Measurements from ENCODE around the gene MYO18B. TPM values are rescaled to one million over a fixed set of nuclear protein-coding genes. Genes with fewer than 3 reads are reported as not detected.
A peak's percentile ranks its signal among the peaks of the same experiment; 100 is the strongest.
"Not testable (repeated sequence)": the region's sequence is repeated elsewhere in the genome, so short reads cannot be mapped to it uniquely, and the experiment has no call there.

Gene MYO18B
- total RNA-seq, 2 experiments from 2014 or later = 1.6 to 2.1 TPM

DNA sequence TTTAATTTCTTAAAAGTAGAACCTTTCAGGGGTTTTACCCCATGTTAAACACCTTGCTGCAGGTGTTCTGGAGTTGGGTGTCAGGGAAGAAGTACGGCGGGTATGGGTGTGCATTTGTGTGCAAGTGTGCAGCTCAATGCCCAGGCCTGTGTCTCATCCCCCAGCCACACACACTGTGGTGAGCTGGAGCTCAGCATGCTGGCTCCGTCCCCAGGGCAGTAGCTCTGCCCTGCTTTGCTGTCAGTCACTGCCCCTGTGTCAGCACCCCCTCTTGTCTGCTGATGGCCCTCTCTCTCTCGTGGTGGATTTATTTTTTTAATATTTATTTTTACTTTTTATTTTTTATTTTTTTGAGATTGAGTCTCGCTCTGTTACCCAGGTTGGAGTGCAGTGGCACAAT lies 35.8 kb upstream of the MYO18B start:
- Mint-ChIP-seq H3K4me1 (peaks cover 13% of the 10 kb centered on the region), H3K36me3 (peaks cover 6% of the 10 kb centered on the region), H3K9me3 (no peaks in the 10 kb centered on the region), H3K27me3 (no peaks in the 10 kb centered on the region), H3K27ac (no peak overlapping the region), H3K4me3 (no peak overlapping the region)
- DNase-seq = no peak

DNA sequence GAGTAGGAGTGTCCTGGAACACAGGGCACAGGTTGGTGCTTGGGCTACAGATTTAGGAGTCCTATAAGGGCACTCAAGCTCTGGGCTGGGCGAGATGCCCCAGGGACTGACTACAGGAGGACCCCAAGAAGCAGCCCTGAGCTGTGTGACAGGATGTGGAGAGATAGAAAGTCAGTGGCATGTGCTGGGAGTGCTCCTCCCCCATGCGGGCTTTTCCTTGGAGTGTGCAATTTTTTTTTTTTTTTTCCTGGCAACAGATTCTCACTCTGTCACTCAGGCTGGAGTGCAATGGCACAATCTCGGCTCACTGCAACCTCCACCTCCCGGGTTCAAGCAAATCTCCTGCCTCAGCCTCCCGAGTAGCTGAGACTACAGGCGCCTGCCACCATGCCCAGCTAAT lies 33.6 kb upstream of the MYO18B start:
- H3K36me3 Mint-ChIP-seq = peaks cover 13% of the 10 kb centered on the region
- H3K4me1 Mint-ChIP-seq, H3K9me3 Mint-ChIP-seq, DNase-seq, H3K27ac Mint-ChIP-seq, H3K4me3 Mint-ChIP-seq, H3K27me3 Mint-ChIP-seq: not testable (repeated sequence)

DNA sequence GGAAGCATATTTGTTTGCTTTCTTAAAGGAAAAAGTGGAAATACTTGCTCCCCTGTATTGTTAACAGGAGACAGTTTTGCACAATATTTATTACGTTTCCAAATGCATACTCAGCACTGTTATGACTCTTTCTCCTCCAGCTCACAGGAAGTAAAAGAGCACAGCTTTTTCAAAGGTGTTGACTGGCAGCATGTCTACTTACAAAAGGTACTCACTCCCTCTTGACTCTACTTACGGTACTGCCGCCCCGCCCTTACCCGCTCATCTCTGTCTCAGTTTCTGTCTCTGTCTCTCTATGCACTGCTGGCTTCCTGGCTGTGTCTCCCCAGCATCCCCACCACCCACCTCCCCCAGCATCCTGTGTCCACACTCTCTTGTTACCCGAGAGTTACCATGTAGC lies 32.2 kb upstream of the MYO18B start:
- Mint-ChIP-seq H3K9me3 (no peaks in the 10 kb centered on the region), H3K4me1 (peaks cover 4% of the 10 kb centered on the region), H3K27me3 (no peaks in the 10 kb centered on the region), H3K27ac (peak overlapping the region; percentile 16), H3K4me3 (no peak overlapping the region), H3K36me3 (peaks cover 13% of the 10 kb centered on the region)
- DNase-seq = peak; percentile 22

GRCh38 chr22:25710501-25710900 lies 31.5 kb upstream of the MYO18B start:
- peaks cover 4% of the 10 kb centered on the region for H3K4me1 Mint-ChIP-seq
- no peaks in the 10 kb centered on the region for H3K27me3 Mint-ChIP-seq
- H3K4me3 Mint-ChIP-seq = no peak overlapping the region
- peaks cover 11% of the 10 kb centered on the region for H3K36me3 Mint-ChIP-seq
- no peak overlapping the region for H3K27ac Mint-ChIP-seq
- DNase-seq = no peak
- H3K9me3 Mint-ChIP-seq = no peaks in the 10 kb centered on the region

DNA sequence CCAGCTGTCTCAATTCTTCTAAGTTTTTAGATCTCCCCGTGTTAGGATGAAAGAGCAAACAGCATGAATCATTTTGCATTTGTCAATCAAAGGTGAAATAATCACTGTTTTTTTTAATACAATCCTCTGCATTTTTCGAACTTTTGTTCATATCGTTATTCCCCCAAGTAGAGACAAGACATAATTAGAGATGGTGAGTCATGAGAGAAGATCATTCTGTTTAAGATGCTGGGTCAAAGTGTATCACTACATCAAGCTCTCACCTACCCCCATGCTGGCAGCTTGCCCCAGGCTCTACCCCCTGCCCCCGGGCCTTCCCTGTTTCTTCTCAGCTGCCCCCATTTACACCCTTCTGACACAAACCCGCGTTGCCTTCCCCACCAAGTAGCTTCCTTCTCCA lies 30.5 kb upstream of the MYO18B start:
- Mint-ChIP-seq H3K4me1 (peaks cover 4% of the 10 kb centered on the region), H3K36me3 (peaks cover 11% of the 10 kb centered on the region), H3K9me3 (no peaks in the 10 kb centered on the region), H3K27ac (no peak overlapping the region), H3K27me3 (no peaks in the 10 kb centered on the region), H3K4me3 (no peak overlapping the region)
- DNase-seq = no peak

DNA sequence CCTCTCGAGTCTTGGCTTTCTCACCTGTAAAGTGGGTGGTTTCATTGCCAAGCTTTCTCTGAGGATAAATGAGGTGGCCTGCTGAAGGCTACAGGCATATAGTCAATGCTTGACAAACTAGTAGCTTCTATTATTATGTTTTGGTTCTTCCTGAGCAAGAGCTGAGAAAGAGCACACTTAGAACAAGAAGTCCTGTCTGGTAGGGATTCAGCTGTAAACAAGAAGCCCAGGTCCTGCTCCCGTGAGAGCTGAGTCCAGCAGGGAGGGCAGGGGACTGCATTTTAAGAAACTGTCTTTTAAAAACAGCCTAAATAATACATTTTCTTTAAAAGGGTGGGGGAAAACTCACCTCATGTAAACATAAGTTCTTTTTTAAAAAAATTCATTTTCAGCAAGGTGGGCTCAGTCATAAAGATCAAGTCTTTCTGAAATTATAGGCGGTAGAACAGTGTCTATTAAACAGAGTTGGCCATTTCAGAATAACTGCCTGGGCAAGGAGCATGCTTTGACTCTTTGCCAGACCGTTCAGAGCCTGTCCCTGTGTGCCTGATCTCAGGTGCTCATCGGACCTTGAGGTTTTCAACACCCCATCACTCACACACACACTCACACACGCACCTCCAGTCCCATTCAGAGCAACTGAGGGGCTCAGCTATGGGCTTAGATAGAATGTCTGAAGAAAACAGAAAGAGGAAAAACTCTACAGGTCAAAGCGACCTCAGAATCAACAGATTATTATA lies 29.2 kb upstream of the MYO18B start:
- peaks cover 4% of the 10 kb centered on the region for H3K4me1 Mint-ChIP-seq
- no peak overlapping the region for H3K4me3 Mint-ChIP-seq
- no peaks in the 10 kb centered on the region for H3K9me3 Mint-ChIP-seq
- no peaks in the 10 kb centered on the region for H3K27me3 Mint-ChIP-seq
- DNase-seq = no peak
- H3K36me3 Mint-ChIP-seq = peaks cover 7% of the 10 kb centered on the region
- H3K27ac Mint-ChIP-seq = no peak overlapping the region

GRCh38 chr22:25714070-25714469 lies 27.9 kb upstream of the MYO18B start:
- Mint-ChIP-seq H3K4me1 (peaks cover 4% of the 10 kb centered on the region), H3K4me3 (no peak overlapping the region), H3K27ac (no peak overlapping the region), H3K9me3 (no peaks in the 10 kb centered on the region), H3K27me3 (no peaks in the 10 kb centered on the region), H3K36me3 (peaks cover 7% of the 10 kb centered on the region)
- DNase-seq = no peak

- H3K4me1 Mint-ChIP-seq = peaks cover 2% of the 10 kb centered on the region
- no peak overlapping the region for H3K4me3 Mint-ChIP-seq
- DNase-seq = no peak
- H3K9me3 Mint-ChIP-seq = no peaks in the 10 kb centered on the region
- H3K27ac Mint-ChIP-seq = no peak overlapping the region
- H3K36me3 Mint-ChIP-seq = peaks cover 7% of the 10 kb centered on the region
- H3K27me3 Mint-ChIP-seq = no peaks in the 10 kb centered on the region
Measured at GRCh38 chr22:25714739-25715138, 27.2 kb upstream of the MYO18B start.

- no peaks in the 10 kb centered on the region for H3K27me3 Mint-ChIP-seq
- H3K4me3 Mint-ChIP-seq = no peak overlapping the region
- no peak overlapping the region for H3K27ac Mint-ChIP-seq
- H3K36me3 Mint-ChIP-seq = peaks cover 5% of the 10 kb centered on the region
- no peak for DNase-seq
- no peaks in the 10 kb centered on the region for H3K4me1 Mint-ChIP-seq
- H3K9me3 Mint-ChIP-seq = no peaks in the 10 kb centered on the region
Measured at GRCh38 chr22:25716637-25717036, 25.4 kb upstream of the MYO18B start.

- Mint-ChIP-seq H3K27me3 (no peaks in the 10 kb centered on the region), H3K27ac (no peak overlapping the region), H3K4me1 (no peaks in the 10 kb centered on the region), H3K4me3 (no peak overlapping the region), H3K36me3 (no peaks in the 10 kb centered on the region), H3K9me3 (no peaks in the 10 kb centered on the region)
- DNase-seq = no peak
Measured at GRCh38 chr22:25718135-25718840, 23.7 kb upstream of the MYO18B start.

- no peaks in the 10 kb centered on the region for H3K9me3 Mint-ChIP-seq
- no peak overlapping the region for H3K4me3 Mint-ChIP-seq
- no peaks in the 10 kb centered on the region for H3K36me3 Mint-ChIP-seq
- H3K4me1 Mint-ChIP-seq = peaks cover 5% of the 10 kb centered on the region
- DNase-seq = no peak
- H3K27ac Mint-ChIP-seq = no peak overlapping the region
- no peaks in the 10 kb centered on the region for H3K27me3 Mint-ChIP-seq
Measured at GRCh38 chr22:25722223-25722622, 19.8 kb upstream of the MYO18B start.

GRCh38 chr22:25722626-25723025 lies 19.4 kb upstream of the MYO18B start:
- no peak for DNase-seq
- H3K27me3 Mint-ChIP-seq = no peaks in the 10 kb centered on the region

DNA sequence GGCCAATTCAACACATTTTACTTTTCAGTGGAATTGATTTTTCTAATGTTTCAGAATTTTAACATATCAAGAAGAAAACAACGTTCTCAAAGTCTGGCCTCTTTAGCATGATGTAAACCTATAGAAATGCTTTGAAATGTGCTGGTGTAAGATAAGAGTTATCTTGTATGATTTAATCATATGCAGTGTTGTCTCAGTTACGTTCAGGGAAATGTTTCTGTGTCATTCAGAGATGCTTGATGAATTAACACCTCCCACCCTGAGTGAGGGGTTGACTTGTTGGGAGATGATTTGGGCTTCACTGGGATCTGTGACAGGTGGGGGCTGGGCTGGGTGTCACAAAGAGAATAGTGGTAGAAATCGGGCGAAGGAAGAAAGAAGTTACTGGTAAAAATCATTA lies 15.7 kb upstream of the MYO18B start:
- Mint-ChIP-seq H3K4me1 (peaks cover 5% of the 10 kb centered on the region), H3K27ac (peak overlapping the region; percentile 57), H3K4me3 (no peak overlapping the region), H3K9me3 (no peaks in the 10 kb centered on the region), H3K36me3 (no peaks in the 10 kb centered on the region), H3K27me3 (no peaks in the 10 kb centered on the region)
- no peak for DNase-seq

More at GRCh38 chr22:25722626-25723025, 19.4 kb upstream of the MYO18B start:
- no peak overlapping the region for H3K4me3 Mint-ChIP-seq
- H3K9me3 Mint-ChIP-seq = no peaks in the 10 kb centered on the region
- no peaks in the 10 kb centered on the region for H3K36me3 Mint-ChIP-seq
- H3K4me1 Mint-ChIP-seq = peaks cover 5% of the 10 kb centered on the region
- no peak overlapping the region for H3K27ac Mint-ChIP-seq

- Mint-ChIP-seq H3K27ac (no peak overlapping the region), H3K27me3 (peaks cover 2% of the 10 kb centered on the region), H3K4me1 (peaks cover 7% of the 10 kb centered on the region), H3K36me3 (no peaks in the 10 kb centered on the region), H3K9me3 (no peaks in the 10 kb centered on the region), H3K4me3 (no peak overlapping the region)
- no peak for DNase-seq
Measured at GRCh38 chr22:25728071-25728470, 13.9 kb upstream of the MYO18B start.

GRCh38 chr22:25729016-25729995 lies 12.7 kb upstream of the MYO18B start:
- H3K27ac Mint-ChIP-seq = no peak overlapping the region
- peaks cover 6% of the 10 kb centered on the region for H3K27me3 Mint-ChIP-seq
- peaks cover 11% of the 10 kb centered on the region for H3K4me1 Mint-ChIP-seq
- H3K9me3 Mint-ChIP-seq = peaks cover 3% of the 10 kb centered on the region
- peaks cover 2% of the 10 kb centered on the region for H3K36me3 Mint-ChIP-seq
- DNase-seq = no peak
- H3K4me3 Mint-ChIP-seq = no peak overlapping the region

Data from activated naive CD8-positive, alpha-beta T cell treated with anti-CD3 and anti-CD28 coated beads for 36 hours (primary cell).